Brain pericyte (primary cell): ENCODE data around the gene AGBL4.

ENCODE experiments used
- DNase-seq: peaks from one replicate; pipeline ENCODE4 v3.0.0-alpha.2; 2012; ENCODE audit warnings: low read depth, low spot score

AGBL4 gene

DNA sequence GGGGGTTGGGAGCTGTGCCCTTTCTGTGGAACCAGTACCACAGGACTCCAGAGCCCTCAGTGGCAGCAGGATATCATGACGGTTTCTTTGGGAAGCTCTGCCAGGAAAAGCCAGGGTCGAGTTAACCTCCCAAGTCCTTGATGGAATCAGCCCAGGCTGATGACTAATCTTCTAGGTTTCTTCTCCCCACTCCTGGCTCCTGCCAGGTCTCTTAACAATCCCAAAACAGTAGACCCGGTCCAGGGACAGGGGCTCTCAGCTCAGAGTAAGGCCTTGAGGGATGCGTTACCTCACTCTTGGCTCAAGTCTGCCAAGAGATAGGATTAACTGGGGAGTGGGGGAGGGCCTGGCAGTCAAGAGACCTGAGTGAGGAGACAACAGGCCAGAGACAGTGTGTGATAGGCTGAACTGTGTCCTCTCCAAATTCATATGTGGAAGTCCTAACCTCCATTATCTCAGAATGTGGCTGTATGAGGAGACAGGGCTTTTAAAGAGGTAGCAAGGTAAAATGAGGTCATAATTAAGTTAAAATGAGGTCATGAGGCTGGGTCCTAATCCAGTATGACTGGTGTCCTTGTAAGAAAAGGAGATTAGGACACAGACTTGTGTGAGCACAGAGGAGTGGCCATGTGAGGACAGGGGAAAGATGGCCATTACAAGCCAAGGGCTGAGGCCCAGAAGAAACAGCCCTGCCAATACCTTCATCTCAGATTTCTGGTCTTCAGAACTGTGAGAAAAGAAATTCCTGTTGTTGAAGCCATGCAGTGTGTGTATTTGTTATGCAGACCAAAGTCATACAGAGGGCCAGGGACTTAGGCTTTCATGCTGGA is 1342.1 kb downstream of the AGBL4 start:
- DNase-seq, result no peak

DNA sequence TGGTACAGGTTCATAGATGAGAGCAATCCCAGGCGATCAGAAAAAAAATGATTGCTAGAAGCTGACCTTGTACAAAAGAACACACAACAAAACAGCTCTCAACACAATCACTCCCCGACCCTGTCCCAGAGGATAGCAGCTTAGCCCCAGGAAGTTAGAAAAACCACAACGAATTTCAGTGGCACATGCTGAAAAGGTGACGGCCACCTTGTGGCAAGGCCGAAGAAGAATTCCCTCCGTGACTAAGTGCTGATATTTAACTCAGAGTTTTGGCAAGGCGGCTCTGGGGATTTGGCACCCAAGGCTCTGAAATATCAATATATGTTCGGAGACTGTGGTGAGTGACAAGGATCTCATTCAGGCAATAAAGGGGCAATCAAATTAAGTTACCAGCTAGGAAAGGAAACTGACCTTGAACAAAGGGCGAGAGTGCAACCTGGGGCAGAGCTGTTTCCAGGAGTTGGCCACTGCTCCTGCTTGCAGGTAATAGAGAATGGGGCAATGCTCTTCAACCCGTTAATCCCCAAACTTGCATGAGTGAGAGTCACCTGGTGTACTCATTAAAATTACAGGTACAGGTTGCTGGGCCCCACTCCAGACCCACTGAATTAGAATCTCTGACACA is 1343.2 kb downstream of the AGBL4 start:
- DNase-seq, result no peak

DNA sequence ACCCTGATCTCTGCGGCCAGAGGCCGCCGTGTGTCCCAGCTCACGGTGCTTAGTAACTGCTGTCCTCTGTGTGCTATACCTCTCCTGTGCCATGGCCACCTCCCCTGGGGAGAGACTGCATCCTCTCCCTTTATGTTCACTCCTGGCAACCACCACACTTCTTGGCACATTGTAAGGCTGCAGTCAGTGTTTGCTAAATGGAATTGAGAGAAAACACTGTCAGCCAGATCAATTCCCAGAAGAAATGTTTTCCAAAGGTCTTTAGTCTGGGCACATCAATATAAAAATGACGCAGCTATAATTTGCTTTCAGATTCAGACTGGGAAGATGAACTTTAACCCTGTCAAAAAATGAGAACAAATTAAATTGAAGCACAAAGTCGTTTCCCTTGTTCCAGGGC is 1343.9 kb downstream of the AGBL4 start:
- no peak for DNase-seq

DNA sequence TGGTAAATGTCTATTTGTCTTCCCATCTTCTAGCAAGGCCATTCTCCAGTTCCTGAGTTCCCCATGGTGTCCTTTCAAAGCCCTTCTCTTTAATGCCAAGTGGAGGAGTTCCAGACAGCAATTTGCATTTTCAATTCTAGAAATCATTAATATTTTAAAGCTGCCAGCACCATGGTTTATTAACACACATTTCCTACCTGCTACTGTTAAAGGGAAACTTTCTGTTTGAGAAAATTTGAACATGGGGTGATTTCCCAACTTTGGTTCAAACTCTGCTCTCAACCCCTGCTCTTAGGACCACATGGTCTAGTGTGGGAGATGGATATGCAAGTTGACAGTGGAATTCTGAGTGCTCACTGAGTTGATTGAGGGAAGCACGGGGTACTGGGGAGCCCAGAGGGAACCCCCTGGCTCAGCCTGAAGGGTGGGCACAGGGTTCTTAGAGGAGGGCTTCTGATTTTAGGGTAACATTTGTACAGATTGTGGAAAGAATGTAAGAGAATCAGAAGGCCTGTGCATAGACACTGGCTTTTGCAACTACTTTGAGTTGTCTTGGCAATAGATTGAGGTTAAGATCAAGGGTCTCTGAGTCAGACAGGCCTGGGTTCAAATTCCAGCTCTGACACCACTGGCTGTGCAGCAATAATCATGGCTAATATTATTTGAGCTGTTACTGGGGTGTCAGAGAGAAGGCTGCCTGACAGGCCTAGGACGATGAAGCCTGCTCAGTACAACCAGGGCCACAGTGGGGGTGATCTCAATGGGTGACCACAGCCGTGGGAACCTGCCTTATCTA is 1344.8 kb downstream of the AGBL4 start:
- no peak for DNase-seq

DNA sequence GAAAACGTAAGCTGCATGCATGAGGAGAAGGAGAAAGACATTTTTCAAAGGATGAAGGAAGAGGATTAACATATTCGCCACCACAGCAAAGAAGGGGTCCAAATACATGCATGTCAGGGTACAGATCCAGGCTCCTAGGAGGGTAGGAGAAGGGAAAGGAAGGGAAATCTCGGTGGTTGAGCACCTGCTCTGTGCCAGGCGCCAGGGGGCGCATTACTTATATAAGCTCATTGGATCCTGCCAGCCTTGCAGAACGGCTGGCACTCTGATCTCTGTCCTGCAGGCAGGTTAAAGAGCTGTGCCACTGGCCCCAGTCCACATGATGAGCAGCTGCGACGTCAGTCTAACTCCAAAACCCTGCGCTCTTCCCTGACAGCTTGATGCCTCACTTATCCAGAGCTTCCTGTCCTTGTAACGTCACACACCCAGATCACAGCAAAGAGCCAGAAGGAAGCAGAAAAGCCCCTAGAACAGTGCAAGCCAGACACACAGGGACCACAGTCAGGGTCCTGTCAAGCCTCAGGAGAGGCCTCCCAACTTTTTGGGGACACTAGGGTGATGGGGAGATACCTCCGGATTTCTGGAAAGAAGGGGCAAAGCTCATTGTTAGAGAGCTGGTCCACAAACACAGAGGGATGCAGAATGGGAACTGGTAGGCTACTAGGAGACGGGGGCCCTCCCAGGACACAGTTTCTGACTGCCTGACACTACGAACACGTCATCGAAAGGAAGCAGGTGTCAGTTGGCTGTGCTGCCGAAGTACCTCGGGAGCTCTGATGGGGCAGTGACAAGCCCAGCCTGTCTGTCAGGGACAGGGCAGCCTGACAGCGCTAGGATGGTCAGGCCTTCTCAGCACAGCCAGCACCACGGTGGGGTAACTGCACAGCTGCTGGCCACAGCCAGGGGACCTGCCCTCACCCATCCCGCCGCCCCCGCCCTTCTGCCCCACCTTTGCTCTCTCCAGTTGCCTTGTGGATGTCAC is 1346.2 kb downstream of the AGBL4 start:
- DNase-seq, result no peak

DNA sequence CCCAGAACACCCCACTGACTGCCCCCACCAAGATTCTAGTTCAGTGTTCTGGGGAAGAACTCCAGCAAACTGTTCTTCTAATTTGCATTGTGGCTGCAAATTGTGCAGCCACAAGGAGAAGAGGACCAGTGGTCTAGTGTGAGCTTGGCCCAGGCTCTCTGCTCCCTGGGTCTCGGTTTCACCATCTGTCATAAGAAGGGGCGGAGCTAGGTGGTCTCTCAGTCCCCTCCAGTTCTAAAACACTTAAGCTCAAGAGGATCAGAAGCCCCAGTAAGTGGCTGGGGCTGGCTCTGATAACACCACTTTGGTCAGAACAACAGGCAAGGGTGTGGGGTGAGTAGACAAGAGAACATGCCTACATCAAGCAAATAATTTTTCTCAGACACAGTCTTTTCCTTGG is 1346.9 kb downstream of the AGBL4 start:
- DNase-seq, result no peak

DNA sequence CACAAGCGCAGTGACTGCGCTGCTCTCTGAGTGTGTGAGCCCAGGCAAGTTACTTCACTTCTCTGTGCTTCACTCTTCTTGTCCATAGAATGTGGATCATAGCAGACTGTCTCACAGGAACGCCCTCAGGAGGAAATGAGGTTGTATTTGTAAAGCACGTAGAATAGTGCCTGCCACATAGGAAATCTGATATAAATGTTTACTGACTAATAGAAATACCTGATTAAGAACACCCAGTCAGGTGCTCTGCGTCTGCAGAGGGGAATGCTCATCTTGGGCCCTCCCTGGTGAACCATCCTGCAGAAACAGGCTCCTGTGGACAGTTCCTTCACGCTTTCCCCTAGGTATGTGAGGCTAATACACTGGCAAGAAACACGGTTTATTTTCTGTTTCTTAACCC is 1347.4 kb downstream of the AGBL4 start:
- no peak for DNase-seq

DNA sequence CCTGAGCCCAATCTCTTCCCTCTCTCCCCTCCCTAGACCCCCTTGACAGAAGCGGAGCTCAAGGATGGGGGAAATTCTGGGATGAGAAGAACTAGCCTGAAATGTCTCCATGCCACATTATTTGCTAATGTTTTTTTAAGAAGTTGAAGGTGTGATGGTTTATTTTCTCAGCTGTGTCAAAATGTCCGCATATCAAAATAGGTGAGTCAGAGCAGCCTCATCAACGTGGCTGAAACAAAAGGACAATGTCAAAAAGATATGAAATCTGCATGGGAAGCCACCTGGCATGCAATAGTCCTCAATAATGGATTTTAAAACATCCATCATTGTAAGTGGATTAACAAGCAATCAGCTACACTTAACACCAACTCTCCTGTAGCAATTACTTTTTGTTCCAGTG is 1348.5 kb downstream of the AGBL4 start:
- no peak for DNase-seq

DNA sequence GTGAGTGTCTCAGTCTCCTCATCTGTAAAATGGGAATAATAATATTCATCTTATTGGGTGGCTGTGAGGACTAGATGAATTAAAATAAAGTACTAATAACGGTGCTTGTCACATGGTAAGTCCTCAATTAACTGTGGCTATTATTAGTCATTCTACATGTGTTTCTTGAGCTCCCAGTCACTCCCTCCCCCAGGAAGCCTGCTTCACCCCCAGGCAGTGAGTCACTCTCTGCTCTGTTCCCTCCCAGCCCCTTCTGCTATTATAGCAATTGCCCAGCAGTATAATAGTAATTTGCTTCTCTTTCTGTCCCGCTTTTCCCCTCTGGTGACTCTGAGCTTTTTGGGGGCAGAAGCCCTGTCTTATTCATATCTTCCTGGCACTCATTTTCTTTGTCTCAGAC is 1349.1 kb downstream of the AGBL4 start:
- DNase-seq, result no peak

DNA sequence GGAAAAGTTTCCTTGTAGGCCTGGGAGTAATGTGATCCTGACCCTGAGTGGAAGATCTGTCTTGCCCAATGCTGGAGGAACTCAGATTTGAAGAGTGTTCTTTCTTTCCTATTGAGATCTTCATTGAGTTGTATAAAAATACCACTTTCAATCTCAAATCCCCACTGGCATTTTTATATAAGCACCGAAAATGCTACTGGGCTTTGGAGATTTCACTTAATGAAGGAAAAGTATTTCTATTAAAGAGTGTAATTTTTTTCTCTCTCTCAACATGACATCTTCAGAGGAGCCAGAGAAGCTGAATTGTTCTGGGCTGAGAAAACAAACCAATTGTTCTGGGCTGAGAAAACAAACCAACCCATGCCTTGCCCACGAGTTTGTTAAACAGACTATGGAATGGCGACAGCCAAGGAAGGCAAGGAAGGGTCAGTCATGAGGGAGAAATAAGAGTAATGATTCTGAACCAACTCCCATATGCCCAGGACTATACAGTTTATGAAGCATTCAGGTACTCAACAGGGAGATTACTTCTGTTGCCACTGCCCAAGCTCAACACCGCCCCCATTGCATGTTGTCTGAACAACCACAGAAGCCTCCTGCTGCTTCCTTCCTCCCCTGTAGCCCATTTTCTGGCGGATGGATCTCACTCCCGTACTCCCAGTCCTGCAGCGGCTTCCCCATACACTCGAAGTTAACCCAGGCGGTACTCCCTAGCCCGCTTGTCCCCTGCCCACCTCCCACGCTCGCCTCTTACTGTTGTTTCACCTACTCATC is 1350.2 kb downstream of the AGBL4 start:
- DNase-seq, result no peak

DNA sequence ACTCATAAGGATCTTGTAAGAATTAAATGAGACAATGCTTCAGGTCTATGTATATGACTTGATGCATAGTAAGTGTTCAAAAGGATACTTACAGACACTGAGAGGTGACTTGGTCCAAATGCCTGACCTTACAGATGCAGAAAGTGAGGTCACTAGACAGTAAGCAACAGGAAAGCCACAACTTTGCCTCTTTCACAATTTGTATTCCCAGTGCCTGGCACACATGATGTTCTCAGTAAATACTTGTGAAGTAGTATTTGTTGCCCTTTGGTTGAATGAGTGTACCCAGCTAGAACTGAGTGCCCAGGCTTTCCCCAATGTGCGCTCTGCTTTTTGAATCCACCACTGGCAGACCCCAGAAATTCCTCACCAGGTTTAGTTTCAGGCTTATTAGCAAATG is 1352.2 kb downstream of the AGBL4 start:
- no peak for DNase-seq

DNA sequence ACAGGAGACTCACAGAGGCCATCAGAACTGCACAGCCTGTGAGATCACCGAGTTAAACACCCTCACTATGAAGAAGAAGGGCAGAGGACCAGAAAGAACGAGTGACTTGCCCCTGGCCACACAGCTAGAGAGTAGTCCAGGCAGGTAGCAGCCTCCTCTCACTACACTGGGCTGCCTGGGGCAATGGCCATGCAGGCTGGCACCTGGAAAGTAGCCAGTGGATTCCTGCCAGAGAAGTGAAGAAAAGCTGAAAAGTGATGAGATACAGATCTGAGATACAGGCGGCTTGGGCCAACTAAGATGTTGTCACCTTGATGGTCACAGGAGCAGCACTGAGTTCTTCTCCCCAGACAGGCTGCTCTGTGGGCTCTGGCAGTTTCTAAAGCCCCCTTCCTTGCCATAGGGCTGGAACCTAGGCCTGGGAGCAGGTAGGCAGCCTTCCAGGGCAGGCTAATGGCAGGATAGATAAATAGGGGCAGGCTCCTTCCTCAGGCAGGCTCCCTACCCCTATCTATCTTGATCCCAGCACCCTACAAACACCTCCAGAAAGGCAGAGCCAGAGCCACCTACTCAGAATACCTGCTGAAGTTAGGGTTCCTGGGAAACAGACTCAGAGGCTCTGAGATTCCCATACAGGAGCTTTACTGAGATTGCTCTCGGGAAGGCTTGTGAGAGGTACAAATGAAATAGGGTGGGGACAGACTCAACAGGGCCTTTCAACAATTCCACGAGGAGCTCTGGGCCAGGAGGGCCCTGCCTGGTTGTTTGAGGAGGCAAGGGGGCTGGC is 1353.3 kb downstream of the AGBL4 start:
- DNase-seq, result no peak

DNA sequence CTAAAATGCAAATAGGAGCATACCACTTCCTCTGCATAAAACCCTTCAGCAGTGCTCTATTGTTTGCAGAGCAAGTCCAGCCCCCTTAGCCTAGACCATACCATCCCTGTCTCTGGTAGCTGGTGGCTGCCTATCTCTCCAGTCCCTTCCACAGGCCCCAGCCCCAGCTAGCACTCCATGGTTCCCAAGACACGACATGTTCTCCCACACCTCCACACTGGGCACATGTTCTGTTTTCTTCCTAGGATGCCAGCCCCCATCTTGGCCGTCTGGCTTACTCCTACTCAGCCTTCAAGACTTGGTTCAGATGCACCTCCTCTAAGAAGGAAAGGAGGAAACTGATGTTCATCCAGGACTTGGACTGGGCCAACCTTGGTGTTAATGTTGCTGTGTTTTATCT is 1355.4 kb downstream of the AGBL4 start:
- no peak for DNase-seq

DNA sequence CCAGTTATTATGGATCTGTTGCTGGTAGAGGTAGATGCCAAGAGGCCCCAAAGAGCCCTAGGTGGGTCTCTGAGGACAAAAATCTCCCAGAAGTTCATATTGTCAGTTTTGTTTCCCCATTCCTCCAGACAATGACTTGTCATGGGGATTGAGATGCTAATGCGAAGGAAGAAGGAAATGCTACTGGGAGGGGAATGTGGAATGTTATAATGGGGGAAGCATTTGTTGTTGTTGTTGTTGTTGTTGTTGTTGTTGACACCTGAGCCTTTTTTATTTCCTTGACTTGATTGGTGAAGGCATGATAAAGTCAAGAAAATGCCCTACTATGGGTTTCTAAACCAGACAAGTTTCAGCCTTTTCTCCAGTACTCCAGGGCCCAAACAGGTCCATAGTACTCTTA is 1356.0 kb downstream of the AGBL4 start:
- no peak for DNase-seq

DNA sequence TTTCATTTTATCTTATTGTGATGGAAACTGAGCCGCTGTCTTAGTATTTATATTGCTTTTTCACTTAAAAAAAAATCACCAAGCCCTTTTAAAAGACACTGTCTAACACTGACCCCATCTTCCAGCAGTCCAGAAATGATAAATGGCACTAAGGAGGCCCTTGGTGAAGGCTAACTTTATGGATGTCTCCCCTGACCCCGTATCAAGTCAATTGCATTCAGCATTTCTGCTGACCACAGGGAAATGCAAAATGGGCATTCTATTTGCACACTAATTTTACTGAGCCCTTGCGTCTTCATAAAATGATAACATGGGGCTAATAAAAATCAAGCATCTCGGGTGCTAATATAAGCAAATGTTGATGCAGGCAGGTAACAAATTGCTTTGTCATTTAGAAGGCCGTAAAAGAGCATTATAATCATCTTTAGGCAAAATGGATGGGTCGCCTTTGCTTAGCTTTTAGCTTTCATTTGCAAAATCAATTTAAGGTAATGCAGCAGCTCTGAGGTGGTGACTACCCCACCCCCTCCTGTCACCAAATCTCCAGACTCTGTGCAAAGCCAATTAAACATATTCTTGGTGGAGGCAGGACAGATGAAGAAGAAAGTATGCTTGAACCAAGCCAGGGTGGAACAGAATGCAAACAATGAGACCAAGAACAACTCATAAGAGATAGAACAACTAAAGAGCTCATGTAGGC is 1357.9 kb downstream of the AGBL4 start:
- no peak for DNase-seq

DNA sequence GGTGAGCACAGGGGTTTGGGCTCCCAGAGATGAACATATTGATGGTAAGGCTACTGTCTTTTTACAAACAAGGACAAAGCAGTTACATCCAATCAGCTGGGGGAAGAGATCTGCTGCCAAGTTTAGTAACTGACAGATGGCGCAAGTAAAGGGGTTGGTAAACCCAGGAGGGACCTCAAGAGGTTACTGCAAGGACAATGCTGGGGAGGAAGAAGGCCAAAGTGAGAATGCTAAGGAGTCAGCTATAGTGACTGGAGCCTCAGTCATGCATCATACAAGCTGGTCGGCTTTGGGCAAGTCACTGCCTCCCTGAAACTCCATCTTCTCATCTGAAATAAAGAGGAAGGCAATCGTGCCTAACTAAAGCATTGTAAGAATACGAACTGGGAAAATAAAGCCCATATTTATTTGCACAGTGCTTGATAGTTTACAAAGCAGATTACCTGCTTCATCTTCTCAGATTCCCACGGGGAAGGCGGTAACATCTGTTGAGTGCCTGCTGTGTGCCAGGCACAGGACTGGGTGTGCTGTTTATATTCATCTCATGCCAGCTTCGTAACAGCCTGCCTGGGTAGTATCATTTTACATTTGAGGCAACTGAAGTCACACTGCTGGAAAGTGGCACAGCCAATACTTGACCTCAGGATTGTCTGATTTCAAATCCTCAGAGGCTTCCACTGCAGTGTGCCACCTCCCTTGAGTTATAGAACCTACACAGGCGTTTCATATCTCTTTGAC is 1361.9 kb downstream of the AGBL4 start:
- no peak for DNase-seq

DNA sequence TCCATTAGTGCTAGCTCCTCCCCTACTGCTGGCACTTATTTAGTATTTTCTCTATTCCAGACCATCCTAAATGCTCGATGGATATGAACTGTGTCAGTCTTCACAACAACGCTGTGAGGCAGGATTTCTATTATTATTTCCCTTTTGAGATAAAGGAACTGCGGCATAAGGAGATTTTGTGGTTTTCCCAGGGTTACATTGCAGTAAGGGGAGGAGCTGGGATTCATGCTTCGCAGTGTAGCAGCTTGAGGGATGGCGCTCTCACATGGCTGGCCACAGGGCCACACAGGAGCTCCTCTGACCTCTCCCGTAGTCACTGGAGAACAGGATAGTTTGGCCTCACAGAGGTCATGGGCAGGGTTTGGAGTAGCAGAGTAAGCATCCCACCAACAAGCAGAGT is 1364.0 kb downstream of the AGBL4 start:
- no peak for DNase-seq

DNA sequence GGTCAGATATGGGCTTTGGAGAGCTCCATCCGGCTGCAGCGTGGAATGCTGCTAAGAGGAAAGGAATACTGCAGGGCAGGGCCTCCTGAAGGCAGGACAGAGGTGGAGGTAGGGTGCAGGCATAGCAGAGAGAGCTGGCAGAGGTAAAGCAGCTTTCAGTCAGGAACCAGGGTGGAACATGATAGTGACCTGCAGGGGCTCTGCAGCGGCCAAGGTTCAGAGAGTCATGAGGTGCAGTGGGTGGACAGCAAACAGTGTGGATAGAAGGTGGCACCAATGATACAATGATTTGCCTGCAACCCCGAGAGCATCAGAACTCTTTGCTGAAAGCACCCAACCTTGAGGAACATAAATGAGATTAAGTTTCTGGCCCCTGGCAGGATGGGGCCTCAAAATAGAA is 1366.3 kb downstream of the AGBL4 start:
- DNase-seq, result no peak
